Measurements from ENCODE around the gene RUNX1. TPM values are rescaled to one million over a fixed set of nuclear protein-coding genes. Genes with fewer than 3 reads are reported as not detected.

RUNX1 gene
- total RNA-seq, 1 donor from 2014 or later: 23.9 TPM

DNA sequence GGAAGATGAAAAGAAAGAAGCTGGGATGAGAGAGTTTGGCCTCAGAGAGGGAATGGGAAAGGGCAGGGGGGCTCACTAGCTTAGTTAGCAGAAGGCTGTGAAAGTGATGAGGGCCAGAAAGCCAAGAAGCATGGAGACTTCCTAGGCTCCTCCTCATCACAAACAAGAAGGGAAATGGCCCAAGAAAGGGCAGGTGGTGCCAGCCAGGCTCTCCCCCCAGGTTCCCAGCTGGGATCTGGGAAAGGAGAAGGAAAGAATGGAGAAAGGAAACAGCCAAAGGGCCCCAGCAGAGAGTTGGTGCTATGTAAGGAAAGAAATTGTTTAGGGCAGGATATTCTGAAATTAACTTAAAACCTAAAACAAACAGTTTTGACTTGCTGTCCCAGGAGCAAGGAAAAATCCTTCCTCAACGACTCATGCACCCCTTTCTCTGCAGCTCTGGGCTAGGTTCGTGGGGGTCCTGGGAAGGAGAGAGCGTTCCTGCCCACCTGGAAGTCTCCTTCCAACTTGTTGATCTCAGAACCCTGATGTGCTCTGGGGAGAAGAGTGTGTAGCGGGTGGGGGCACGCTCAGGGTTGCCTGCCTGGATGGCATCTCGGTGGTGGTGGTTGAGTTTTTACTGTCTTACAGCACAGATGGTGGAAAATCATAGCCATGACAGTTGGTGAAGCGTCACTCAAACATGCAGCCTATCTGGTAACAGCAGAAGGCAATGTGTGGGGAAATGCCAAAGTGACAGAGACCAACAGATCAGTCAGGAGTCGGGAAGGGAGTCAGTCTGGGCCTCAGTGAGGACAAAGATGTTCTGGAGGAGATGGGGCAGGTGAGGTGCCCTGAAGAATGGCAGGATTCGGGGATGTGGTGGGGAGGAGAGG, 233.0 kb downstream of the RUNX1 start:
- no peak for TF ChIP-seq CTCF (IDR thresholded peaks at IDR 0.05)
- Mint-ChIP-seq H3K4me3 (ENCODE audit: unreplicated experiment) (no peak overlapping the region), H3K9me3 (ENCODE audit: unreplicated experiment) (no peaks in the 10 kb centered on the region), H3K4me1 (ENCODE audit: unreplicated experiment) (peaks cover 43% of the 10 kb centered on the region), H3K36me3 (ENCODE audit: unreplicated experiment) (peaks cover 24% of the 10 kb centered on the region), H3K27me3 (ENCODE audit: unreplicated experiment) (no peaks in the 10 kb centered on the region), H3K27ac (ENCODE audit: unreplicated experiment) (no peak overlapping the region)
- no peak for DNase-seq (ENCODE audit: extremely low spot score, unreplicated experiment)

DNA sequence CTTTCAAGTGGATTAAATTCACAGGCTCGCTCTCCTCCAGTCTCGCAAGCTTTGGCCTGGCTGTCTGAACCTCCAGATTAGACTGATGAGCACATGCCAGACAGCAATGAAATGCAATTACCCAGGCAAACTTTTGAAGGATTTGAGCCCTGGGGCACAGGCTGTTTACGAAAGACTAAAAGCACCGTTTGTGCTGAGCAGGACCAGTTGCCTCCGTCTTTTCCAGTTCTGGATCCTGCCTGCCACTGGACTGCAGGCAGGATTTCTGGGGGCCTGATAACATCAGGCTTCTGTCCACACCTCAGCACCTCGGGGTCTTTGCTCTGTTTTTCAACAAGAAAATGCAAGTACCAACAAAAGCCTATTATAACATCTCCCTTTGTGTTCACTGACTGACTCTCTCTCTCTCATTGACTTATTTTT, 234.6 kb downstream of the RUNX1 start:
- peaks cover 22% of the 10 kb centered on the region for H3K36me3 Mint-ChIP-seq (ENCODE audit: unreplicated experiment)
- H3K9me3 Mint-ChIP-seq (ENCODE audit: unreplicated experiment): no peaks in the 10 kb centered on the region
- H3K4me1 Mint-ChIP-seq (ENCODE audit: unreplicated experiment): peaks cover 46% of the 10 kb centered on the region
- H3K4me3 Mint-ChIP-seq (ENCODE audit: unreplicated experiment): no peak overlapping the region
- no peak for DNase-seq (ENCODE audit: extremely low spot score, unreplicated experiment)
- H3K27me3 Mint-ChIP-seq (ENCODE audit: unreplicated experiment): no peaks in the 10 kb centered on the region
- H3K27ac Mint-ChIP-seq (ENCODE audit: unreplicated experiment): no peak overlapping the region
- no peak for TF ChIP-seq CTCF (IDR thresholded peaks at IDR 0.05)

- TF ChIP-seq CTCF (IDR thresholded peaks at IDR 0.05): no peak
- Mint-ChIP-seq H3K27ac (ENCODE audit: unreplicated experiment) (no peak overlapping the region), H3K36me3 (ENCODE audit: unreplicated experiment) (peaks cover 22% of the 10 kb centered on the region), H3K4me3 (ENCODE audit: unreplicated experiment) (no peak overlapping the region), H3K4me1 (ENCODE audit: unreplicated experiment) (peaks cover 58% of the 10 kb centered on the region), H3K27me3 (ENCODE audit: unreplicated experiment) (no peaks in the 10 kb centered on the region), H3K9me3 (ENCODE audit: unreplicated experiment) (no peaks in the 10 kb centered on the region)
- no peak for DNase-seq (ENCODE audit: extremely low spot score, unreplicated experiment)
Measured at GRCh38 chr21:34813266-34813894, 235.7 kb downstream of the RUNX1 start.

DNA sequence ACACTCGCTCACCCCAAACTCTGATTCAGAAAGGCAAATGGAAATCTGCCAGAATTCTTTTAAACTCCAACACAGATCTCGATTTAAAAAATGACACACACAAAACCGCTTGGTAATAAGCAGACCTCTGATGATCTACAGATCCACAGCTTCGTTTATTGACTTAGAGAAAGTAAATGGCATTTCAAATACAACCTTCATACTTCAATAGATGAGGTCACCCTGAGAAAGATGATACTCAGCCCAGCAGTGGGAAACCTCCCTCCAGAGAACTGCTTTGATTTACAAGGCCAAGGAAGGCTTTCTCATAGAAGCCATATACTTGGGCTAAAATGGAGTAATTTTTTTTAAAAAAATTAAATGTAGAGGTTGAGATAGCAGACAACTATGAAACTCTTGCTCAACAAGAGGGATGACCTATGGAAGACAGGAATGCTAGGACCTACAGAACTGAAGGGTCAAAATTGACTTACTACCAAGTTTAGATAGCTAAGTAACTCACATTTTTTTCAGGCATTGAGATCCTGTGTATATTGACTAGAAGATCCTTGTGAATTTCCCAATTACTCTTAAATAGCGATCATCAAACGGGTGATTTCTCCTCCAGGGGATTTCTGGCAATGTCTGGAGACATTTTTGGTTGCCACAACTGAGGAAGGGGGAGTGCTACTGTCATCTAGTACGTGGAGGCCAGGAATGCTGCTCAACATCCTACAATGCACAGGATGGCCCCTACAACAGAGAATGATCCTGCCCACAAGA, 236.4 kb downstream of the RUNX1 start:
- no peak for DNase-seq (ENCODE audit: extremely low spot score, unreplicated experiment)
- Mint-ChIP-seq H3K27ac (ENCODE audit: unreplicated experiment) (peak overlapping the region; percentile 19), H3K27me3 (ENCODE audit: unreplicated experiment) (no peaks in the 10 kb centered on the region), H3K4me1 (ENCODE audit: unreplicated experiment) (peaks cover 64% of the 10 kb centered on the region), H3K9me3 (ENCODE audit: unreplicated experiment) (no peaks in the 10 kb centered on the region), H3K36me3 (ENCODE audit: unreplicated experiment) (peaks cover 20% of the 10 kb centered on the region), H3K4me3 (ENCODE audit: unreplicated experiment) (no peak overlapping the region)
- TF ChIP-seq CTCF (IDR thresholded peaks at IDR 0.05): no peak

Data from osteocyte (in vitro differentiated cells).